ENCODE measurements around the gene CTXND1.

CTXND1 gene

GRCh38 chr15:80157215-80157614 is 94.8 kb downstream of the CTXND1 start:
- DNase-seq (ENCODE audit: low read depth): no peak

GRCh38 chr15:80156176-80156720 is 95.8 kb downstream of the CTXND1 start:
- no peak for DNase-seq (ENCODE audit: low read depth)

DNA sequence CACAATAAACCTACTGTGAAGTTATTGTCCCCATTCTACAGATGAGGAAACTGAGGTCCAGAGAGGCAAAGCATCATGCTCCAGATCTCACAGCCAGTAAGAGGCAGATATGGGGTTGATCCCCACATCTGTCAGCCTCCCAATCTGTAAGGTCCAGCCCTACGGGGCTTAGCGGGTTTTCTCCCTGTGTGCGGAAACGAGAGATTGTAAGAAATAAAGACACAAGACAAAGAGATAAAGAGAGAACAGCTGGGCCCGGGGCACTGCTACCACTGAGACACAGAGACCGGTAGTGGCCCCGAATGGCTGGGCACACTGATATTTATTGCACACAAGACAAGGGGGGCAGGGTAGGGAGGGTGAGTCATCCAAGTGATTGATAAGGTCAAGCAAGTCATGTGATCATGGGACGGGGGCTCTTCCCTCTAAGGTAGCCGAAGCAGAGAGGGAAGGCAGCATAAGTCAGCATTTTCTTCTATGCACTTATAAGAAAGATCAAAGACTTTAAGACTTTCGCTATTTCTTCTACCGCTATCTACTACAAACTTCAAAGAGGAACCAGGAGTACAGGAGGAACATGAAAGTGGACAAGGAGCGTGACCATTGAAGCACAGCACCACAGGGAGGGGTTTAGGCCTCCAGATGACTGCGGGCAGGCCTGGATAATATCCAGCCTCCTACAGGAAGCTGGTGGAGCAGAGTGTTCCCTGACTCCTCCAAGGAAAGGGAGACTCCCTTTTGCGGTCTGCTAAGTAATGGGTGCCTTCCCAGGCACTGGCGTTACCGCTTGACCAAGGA is 96.4 kb downstream of the CTXND1 start:
- peak; percentile 51 for DNase-seq (ENCODE audit: low read depth)

GRCh38 chr15:80155001-80155377 is 97.0 kb downstream of the CTXND1 start:
- no peak for DNase-seq (ENCODE audit: low read depth)

DNA sequence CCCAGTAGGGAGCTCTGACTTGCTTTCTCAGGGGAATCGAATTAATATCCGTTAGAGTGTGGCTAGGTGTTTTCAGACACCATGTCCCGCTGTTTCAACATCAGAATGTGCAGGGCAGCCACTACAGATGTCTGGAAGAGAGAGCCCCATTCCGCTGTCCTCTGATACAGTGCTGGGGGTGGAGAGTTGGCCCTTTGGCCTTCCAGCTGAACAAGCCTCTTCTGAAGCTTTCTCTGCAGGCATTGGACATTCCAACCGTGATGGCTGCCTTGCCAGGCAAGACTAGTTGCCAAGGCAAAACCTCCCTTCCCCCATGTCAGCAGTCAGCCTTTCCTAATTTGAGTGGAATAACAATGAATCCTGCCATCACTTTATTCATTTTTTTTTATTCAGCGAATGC is 97.7 kb downstream of the CTXND1 start:
- DNase-seq (ENCODE audit: low read depth): no peak

DNA sequence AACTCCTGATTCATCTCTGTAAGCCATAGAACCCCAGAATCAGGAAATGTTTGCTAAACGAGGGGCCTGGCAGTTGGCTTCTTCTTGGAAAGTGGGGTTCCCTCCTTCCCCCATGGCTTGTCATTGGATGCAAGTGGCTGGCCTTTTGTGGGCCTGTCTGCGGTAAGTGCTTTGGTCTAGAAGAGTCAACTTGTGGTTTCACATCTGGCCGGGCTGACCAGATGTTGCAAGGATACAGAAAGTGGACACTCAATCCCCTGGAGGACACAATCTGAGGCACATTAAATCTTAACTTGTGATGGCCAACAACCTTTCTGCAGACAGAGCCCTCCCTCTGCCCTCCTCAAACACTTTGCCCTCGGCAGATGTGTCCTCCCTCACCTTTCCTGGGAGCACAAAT is 98.1 kb downstream of the CTXND1 start:
- DNase-seq (ENCODE audit: low read depth): no peak

DNA sequence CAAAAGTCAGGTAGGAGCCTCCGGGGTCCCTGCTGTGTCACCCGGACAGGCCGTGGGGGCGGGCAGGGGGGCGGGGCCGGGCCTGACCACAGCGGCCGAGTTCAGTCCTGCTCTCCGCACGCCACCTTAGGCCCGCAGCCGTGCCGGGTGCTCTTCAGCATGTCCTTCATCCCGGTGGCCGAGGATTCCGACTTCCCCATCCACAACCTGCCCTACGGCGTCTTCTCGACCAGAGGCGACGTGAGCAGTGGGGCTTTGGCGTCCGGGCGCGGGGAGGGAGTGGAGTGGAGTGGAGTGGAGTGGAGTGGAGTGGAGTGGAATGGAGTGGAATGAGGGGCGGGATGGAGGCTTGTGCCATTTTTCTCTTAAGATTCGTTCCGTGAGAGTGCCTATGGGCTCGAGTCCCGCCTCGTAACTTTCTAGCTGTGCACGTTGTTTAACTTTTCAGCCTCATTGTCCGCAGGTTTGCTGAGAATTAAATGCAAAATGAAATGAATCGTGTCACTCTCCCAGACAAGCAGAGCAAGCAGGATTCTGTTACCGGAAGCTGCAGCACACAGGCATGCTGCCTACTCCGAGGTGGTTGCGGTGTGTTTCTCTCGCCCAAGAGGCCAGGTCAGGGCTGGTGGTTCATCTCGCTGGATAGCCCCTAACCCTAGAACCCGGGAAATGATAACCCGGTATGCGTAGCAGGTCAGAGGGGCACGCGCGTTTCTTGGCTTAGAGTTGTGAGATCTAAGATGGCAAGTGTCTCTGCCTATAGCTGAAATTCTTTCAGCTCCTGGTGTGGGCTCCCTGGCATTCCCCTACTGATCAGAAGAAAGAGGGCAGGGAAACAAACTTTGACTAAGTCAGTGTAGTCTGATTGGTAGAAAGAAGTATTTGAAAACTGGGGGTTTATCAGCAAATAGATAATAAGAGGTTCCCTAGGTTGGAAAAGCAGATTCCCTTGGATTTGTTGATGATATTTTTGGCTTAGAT is 98.8 kb downstream of the CTXND1 start, which contains the start of gene FAH:
TSS of gene FAH (plus strand) at position 104 of the 981 bp plus-strand sequence. CDS start at position 160, 56 bp downstream.
- peak; percentile 74 for DNase-seq (ENCODE audit: low read depth)

DNA sequence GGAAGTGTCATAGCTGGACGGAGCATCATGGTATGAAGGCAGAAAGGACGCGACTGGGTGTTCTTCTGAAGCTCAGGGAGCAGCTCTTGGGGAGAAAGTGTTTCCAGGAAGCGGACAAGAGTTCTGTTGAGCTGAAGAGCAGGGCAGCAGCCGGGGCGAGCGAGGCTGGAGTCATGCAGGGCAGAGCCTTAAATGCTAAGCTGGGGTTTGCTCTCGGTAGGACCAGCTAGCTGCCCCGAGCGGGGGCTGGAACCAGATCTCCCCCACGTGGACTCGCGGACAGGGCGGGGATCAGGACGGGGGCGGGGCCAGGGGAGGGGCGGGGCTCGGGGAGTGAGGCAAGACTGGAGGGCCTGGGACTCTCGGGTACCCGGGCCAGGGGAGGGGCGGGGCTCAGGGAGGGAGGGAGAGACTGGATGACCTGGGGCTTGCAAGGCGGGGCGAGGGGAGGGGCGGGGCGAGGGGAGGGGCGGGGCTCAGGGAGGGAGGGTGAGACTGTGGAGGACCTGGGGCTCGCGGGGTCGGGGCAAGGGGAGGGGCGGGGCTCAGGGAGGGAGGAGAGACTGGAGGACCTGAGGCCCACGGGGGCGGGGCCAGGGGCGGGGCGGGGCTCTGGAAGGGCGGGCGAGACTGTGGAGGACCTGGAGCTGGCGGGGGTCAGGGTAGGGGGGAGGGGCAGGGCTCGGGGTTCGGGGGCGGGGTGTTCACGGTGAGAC is 99.7 kb downstream of the CTXND1 start:
- DNase-seq (ENCODE audit: low read depth): peak; percentile 91

DNA sequence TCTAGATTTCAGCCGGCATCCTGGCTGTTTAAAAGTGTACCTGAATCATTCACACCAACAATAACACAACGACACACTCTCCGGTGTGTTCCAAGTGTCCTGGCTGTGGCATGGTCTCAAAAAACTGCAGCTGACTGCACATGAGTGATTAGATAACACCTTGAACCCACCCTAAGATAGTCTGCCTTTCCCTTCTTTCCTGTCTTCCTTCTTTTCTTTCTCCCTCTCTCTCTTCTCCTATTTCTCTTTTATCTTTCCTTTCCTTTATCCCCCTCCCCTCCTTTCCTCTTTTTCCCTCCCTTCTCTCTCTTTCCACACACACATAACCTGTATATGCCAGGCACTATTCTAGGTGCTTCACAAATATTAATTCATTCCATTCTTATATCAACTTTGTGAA is 100.4 kb downstream of the CTXND1 start:
- DNase-seq (ENCODE audit: low read depth): no peak

- DNase-seq (ENCODE audit: low read depth): no peak
Measured at GRCh38 chr15:80151148-80151547, 100.9 kb downstream of the CTXND1 start.

Measured in ELR (cell line).